Loucy (cell line): Measurements from ENCODE around the gene ME3.

Source experiments
- H2AFZ ChIP-seq: fragments of 200-600 bp; sonication (generic); 2 replicates; pipeline ENCODE4 v1.6.0; 2016; ENCODE audit warnings: antibody characterized with exemption, mild to moderate bottlenecking, low read length, moderate library complexity
- H3F3A ChIP-seq: fragments of 200-600 bp; 2 replicates; pipeline ENCODE4 v1.6.0; 2016; ENCODE audit warnings: antibody characterized with exemption, low read depth, mild to moderate bottlenecking
- H3K27me3 ChIP-seq: fragments of 200-600 bp; sonication (generic); 2 replicates; pipeline ENCODE4 v1.6.1; 2014; ENCODE audit warnings: low read length, mild to moderate bottlenecking; ENCODE audit not compliant: insufficient read depth, poor library complexity, severe bottlenecking
- H3K36me3 ChIP-seq: fragments of 200-600 bp; sonication (generic); 2 replicates; pipeline ENCODE4 v1.6.1; 2016; ENCODE audit warnings: low read length; ENCODE audit not compliant: insufficient read depth
- H3K4me1 ChIP-seq: fragments of 200-600 bp; sonication (generic); 2 replicates; pipeline ENCODE4 v1.5.1; 2014; ENCODE audit warnings: low read length, mild to moderate bottlenecking; ENCODE audit not compliant: insufficient read depth, poor library complexity, severe bottlenecking
- H3K4me2 ChIP-seq: fragments of 200-600 bp; sonication (generic); 2 replicates; pipeline ENCODE4 v1.6.0; 2014; ENCODE audit warnings: antibody characterized with exemption, low read length, low read depth, mild to moderate bottlenecking; ENCODE audit not compliant: poor library complexity, severe bottlenecking
- H3K4me3 ChIP-seq: fragments of 200-600 bp; sonication (generic); 2 replicates; pipeline ENCODE4 v1.5.1; 2014; ENCODE audit warnings: low read length, mild to moderate bottlenecking, mixed read lengths; ENCODE audit not compliant: poor library complexity, severe bottlenecking
- H3K79me2 ChIP-seq: fragments of 200-600 bp; sonication (generic); 2 replicates; pipeline ENCODE4 v1.6.1; 2014; ENCODE audit warnings: low read length; ENCODE audit not compliant: insufficient read depth
- H3K9ac ChIP-seq: fragments of 200-600 bp; sonication (generic); 2 replicates; pipeline ENCODE4 v1.6.0; 2014; ENCODE audit warnings: mild to moderate bottlenecking, low read depth, low read length, moderate library complexity; ENCODE audit not compliant: poor library complexity, severe bottlenecking
- H3K9me2 ChIP-seq: fragments of 200-600 bp; sonication (generic); replicated peaks from 2 replicates; pipeline ENCODE4 v1.6.1; 2016; ENCODE audit warnings: low read depth, low read length, mixed read lengths
- H3K9me3 ChIP-seq: fragments of 200-600 bp; sonication (generic); 2 replicates; pipeline ENCODE4 v1.6.1; 2014; ENCODE audit warnings: mild to moderate bottlenecking, antibody characterized with exemption, low read length, low read depth; ENCODE audit not compliant: insufficient read depth
- H4K20me1 ChIP-seq: fragments of 200-600 bp; sonication (generic); 2 replicates; pipeline ENCODE4 v1.6.0; 2014; ENCODE audit warnings: antibody characterized with exemption, low read length, mild to moderate bottlenecking; ENCODE audit not compliant: insufficient read depth, poor library complexity, severe bottlenecking
- CTCF ChIP-seq: fragments of 200-600 bp; sonication (generic); conservative IDR thresholded peaks from 2 replicates; pipeline ENCODE4 v1.5.1; 2014; ENCODE audit warnings: mild to moderate bottlenecking, antibody characterized with exemption, low read length
- EZH2phosphoT487 ChIP-seq: fragments of 200-600 bp; IDR thresholded peaks from 2 replicates; pipeline ENCODE4 v1.6.1; 2018; ENCODE audit warnings: antibody characterized with exemption, mild to moderate bottlenecking, moderate library complexity, borderline replicate concordance

The ME3 gene

GRCh38 chr11:86687185-86687778 lies 14.9 kb upstream of the ME3 start:
- no peak for TF ChIP-seq CTCF
- no peak for TF ChIP-seq EZH2phosphoT487
- no peak overlapping the region for H3K4me2 ChIP-seq
- H3F3A ChIP-seq, result no peaks in the 10 kb centered on the region
- H4K20me1 ChIP-seq, result no peaks in the 10 kb centered on the region
- H3K4me3 ChIP-seq, result no peak overlapping the region
- H3K9me3 ChIP-seq, result no peaks in the 10 kb centered on the region
- H3K27me3 ChIP-seq, result no peaks in the 10 kb centered on the region
- no peaks in the 10 kb centered on the region for H3K36me3 ChIP-seq
- no peak overlapping the region for H2AFZ ChIP-seq
- H3K4me1 ChIP-seq, result no peaks in the 10 kb centered on the region
- no peak overlapping the region for H3K9ac ChIP-seq
- no peaks in the 10 kb centered on the region for H3K9me2 ChIP-seq
- H3K79me2 ChIP-seq, result no peaks in the 10 kb centered on the region

GRCh38 chr11:86686531-86686930 lies 14.1 kb upstream of the ME3 start:
- Histone ChIP-seq H3K4me2 (no peak overlapping the region), H3K79me2 (no peaks in the 10 kb centered on the region), H4K20me1 (no peaks in the 10 kb centered on the region), H3K4me1 (no peaks in the 10 kb centered on the region), H3F3A (no peaks in the 10 kb centered on the region), H3K4me3 (no peak overlapping the region), H3K9ac (no peak overlapping the region), H3K9me3 (no peaks in the 10 kb centered on the region), H3K27me3 (no peaks in the 10 kb centered on the region), H3K9me2 (no peaks in the 10 kb centered on the region), H2AFZ (no peak overlapping the region), H3K36me3 (no peaks in the 10 kb centered on the region)
- TF ChIP-seq CTCF (no peak), EZH2phosphoT487 (no peak)

GRCh38 chr11:86681483-86681756 lies 9.0 kb upstream of the ME3 start:
- TF ChIP-seq CTCF, result no peak
- no peak for TF ChIP-seq EZH2phosphoT487
- Histone ChIP-seq H4K20me1 (no peaks in the 10 kb centered on the region), H3K4me2 (no peak overlapping the region), H3F3A (no peaks in the 10 kb centered on the region), H3K36me3 (no peaks in the 10 kb centered on the region), H3K27me3 (no peaks in the 10 kb centered on the region), H2AFZ (no peak overlapping the region), H3K4me3 (no peak overlapping the region), H3K9me2 (no peaks in the 10 kb centered on the region), H3K9ac (no peak overlapping the region), H3K4me1 (peaks cover under 1% of the 10 kb centered on the region), H3K9me3 (no peaks in the 10 kb centered on the region), H3K79me2 (no peaks in the 10 kb centered on the region)
